Measurements from ENCODE around the gene HS6ST1.

Gene HS6ST1

DNA sequence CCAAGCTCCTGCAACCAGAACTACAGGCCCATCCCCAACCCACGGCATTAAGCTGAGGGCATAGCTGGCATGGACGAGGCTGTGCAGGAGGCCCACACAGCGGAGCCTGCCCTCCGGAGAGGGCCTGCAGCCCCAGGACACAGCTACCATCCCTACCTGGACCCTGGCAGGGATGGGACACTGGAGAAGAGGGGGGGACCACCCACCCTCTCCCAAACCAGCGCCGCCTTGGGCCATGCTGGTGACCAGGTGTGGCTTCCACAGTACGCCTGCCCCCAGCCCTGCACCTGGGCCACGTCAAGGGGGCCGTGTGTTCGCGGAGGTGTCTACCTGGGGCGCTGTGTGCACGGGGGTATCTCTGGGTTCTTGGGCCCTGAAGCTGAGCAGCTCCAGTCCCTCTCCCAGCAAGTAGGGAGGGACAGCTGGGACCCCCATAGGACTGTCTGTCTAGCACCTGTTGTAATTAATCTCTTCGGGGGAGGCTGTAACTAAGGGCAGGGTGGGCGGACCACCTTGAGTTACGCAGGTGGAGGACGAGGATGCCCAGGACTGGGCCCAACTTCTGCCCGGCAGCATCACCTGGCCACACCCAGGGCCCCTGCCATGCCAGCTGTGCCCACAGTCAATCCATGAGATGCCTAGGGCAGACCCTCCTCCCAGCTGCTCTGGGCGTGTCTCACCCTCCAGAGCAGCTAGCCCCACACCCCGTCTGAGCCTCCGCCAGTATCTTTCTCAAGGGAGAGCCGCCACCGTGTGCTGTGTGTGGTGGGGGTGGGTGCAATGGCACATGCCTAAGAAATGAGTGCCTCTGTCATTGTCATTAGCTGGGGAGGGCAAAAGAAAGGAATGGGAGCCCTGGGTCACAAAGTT, 18.3 kb downstream of the HS6ST1 start:
- DNase-seq (ENCODE audit: low read depth in 2 of 2) = no peak

DNA sequence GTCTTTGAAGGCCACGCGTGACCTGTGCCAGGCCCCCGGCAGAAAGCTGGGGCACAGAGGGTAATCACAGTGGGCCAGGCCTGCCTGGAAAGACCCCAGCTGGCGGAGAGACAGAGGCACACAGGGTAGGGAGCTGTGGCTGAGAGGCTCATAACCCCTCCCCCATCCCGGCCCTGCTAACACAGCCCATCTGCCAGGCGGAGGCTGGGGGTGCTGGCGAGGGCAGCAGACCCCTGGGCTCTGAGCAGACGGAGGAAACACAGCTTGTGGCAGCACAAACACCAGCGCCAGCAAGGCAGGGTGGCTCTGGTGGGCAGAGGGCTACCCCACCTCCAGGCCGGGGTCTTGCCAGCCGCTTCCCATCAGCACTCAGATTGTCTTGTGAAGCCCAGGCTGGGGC, 19.0 kb downstream of the HS6ST1 start:
- no peak for DNase-seq (ENCODE audit: low read depth in 2 of 2)

DNA sequence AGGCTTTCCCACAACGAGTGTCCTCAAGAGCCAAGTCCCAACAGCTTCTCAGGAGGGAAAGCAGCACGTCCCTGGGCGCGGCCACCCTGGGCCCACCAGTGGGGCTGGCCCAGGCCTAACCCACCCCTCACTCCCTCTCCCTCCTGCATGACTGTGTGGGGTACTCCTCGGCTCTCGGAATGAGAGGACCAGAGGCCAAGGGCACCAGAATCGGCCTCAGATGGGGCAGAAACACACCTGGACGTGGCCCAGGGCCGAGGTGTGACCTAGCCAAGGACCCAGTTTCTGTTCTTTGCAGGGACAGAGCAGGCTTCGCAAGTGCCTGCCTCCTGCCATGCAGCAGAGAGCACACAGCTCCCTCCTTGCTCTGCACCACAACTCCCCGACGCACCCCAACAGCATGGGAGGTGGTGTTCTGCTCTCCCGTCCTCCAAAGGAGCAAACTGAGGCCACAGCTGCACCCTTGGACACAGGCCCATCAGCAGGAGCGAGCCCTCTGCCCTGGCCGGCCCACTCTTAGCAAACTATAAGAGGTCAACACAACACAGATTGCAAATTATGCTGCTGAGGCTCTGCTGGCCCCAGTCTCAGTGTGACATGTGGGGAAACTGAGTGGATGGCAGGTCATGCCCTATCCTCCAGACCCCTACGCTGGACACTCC, 19.7 kb downstream of the HS6ST1 start:
- no peak for DNase-seq (ENCODE audit: low read depth in 2 of 2)

DNA sequence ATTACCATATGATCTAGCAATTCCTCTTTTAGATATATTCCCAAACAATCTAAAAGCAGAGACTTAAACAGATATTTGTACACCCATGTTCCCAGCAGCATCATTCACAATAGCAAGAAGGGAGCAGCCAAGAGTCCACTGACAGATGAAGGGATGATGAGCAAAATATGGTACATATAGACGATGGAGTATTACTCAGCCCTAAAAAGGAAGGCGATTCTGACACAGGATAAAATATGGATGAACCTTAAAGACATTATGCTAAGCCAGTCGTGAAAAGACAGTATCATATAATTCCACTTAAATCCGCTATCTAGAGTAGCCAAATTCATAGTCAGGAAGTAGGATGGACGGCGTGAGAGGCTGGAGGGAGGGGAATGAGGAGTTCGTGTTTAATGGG, 20.4 kb downstream of the HS6ST1 start:
- no peak for DNase-seq (ENCODE audit: low read depth in 2 of 2)

DNA sequence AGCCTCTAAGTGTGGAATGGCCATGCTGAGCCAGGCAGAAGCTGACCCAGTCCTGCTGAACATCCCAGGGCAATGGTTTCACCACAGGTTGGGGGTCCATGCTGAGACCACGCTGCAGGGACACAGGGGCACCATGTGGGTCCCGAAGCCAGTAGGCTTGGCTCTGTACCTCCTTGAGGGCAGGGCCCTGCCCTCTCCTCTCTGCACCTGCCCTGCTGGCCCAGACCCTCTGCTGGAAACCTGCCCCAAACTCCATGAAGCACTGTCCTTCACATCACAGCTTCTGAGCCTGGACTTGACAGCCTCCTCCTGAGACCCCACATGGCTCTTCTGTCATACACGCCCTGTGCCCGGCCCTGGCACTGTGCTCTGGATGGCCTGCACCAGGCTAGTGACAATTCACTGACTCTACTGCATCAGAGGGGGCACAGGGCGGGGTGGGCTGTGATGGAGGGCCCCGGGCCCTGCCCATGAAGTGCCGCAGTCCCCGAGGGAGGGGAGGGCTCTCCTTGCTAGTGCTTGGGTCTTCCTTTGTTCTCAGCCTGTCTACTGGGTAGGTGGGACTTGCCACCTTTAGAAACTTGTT, 24.7 kb downstream of the HS6ST1 start:
- DNase-seq (ENCODE audit: low read depth in 2 of 2) = no peak

DNA sequence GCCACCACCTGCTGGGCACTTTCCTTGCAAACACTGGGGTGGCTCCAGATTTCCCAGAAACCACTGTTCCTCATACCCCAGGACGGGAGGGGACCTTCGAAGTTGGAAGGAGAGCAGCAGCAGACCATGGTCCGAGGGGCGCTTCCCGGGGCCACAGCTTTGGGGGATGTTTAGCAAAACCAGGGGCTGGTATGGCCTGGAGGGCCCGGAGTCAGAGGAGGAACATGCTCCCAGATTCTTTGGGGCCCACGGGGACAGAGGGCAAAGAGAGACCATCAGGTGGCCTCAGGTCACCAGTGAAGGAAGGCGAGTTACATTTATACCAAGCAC, 25.3 kb downstream of the HS6ST1 start:
- no peak for DNase-seq (ENCODE audit: low read depth in 2 of 2)

DNA sequence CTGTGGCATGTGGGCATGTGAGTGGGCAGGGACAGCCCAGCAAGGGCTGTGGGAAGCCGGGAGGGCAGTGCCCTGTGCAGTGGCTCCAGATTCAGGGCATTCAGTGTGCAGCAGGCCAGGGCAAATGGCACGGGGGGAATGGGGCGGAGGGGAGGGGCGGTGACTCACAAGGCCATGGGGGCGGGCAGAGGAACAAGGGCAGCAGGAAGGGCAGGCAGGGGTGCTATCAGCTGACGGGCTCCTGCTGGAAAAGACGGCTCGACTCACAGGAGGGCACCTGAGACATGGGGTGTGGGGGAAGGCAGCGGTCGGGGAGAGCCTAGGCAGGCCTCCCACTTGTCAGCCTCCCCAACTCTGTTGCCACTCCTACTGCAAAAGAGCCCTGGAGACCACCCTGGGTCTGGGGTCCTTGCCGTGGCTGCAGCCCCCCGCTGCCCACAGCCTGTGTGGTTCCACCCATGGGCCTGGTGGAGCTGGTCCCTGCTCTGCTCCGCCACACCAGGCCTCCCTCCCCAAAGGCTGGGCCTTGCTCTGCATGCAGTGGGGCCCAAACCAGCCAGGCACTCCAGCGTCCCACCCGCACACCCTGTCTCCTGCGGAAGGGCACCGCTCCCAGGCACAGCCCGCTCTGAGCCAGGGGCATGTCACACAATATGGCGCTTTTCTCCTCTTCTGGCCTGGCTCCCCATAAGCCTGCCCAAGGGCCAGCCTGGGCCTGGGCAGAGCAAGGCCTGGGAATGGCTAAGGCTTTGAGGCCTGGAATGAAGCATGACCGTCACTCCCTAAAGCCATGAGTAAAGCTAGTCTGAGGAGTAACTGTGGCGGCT, 25.9 kb downstream of the HS6ST1 start:
- DNase-seq (ENCODE audit: low read depth in 2 of 2) = no peak

DNA sequence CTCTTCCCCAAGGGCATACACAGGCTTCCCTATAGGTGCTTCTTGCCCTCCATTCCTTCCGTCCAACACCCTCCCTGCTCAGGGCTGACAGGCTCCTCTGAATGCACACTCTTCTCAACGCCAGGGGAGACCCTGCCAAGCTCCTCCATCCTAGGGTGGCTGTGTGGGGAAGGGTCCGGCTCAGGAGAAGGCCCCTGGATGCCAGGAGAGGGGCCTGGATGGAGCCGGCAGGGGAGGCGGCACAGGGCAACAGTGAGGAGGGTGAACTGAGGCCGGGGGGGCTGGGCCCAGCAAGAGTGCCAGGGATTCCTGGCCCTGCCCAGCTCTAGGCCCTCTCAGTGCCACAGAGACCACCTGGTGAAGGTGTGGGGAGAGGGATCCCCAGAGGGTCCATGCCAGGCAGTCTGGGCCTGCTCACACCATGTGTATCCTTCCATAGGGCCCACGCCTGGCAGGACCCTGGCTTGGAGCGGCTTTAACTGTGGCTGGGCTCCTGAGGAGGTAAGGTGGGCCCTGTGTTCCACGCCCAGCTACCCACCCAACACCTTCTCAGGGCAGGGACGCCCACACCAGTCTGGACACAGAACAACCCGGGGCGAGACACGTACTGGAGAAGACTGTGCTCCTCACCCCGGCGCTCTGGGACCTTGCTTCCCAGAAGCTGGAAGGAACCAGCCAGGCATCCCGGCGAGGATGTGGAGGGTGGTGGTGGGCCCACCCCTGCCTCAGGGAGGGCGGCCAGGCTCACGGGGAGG, 26.6 kb downstream of the HS6ST1 start:
- DNase-seq (ENCODE audit: low read depth in 2 of 2) = no peak

DNA sequence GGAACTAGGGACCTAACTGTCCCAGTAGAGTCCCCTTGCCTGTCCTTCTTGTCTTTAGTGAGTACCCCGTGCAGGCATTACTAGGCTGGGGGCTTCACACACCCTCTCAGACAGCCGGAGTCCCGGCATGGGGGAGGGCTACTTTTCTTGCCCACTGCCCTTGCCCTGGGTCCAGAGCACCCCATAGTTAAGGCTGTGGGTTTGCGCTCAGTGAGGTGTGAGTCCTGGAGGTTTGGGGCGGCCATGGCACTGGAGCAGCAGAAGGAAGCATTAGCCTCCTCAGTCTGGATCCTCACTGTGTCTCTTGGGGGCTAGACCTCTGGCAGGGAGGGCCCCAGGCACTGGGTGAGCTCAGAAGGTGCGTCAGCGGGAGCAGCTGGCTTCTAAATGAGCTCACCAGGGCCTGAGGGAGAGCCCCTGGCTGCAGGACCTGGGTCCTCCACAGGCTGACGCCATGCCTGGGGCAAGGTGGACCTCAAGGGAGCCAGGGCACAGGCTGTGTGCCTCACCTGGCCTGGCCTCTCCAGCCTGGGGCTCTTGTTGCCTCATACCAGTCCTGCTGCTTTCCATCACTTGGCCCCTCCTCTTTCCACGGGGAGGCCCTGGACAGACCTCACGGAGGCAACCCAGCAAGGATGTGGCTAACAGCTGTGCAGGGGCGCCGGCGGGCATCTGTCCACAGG, 27.4 kb downstream of the HS6ST1 start:
- DNase-seq (ENCODE audit: low read depth in 2 of 2) = no peak

DNA sequence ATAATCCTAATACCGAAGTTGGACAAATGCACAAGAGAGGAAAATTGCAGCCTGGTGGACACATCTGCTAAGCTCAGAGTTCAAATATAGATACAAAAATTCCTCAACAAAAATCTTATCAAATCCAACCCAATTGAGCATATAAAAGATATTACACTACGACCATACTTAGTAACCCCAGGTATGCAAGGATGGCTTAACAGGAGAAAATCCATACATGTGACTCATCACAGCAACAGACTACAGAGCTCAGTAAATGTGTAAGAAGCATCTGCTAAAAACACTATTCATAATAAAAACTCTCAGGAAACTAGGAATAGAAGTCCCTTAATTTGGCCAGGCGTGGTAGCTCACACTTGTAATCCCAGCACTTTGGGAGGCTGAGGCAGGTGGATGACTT, 28.3 kb downstream of the HS6ST1 start:
- no peak for DNase-seq (ENCODE audit: low read depth in 2 of 2)

DNA sequence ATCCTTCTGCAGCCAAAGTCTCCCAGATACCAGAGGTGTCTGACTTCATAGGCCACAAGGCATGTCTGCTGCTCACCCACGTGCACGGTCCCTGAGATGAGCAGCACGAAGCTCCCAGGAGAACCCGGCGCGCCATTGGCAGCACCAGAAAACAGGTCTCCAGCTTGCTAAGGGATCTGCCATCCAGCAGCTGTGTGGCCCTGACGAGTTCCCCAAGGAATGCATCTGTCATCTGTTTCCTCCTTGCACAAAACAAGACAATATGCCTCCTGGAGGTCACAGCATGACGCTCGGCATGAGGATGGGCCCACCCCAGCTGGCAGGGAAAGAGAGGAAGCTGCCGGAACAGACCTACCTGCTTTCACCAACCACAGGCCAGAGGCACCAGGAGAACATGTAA, 29.2 kb downstream of the HS6ST1 start:
- no peak for DNase-seq (ENCODE audit: low read depth in 2 of 2)

DNA sequence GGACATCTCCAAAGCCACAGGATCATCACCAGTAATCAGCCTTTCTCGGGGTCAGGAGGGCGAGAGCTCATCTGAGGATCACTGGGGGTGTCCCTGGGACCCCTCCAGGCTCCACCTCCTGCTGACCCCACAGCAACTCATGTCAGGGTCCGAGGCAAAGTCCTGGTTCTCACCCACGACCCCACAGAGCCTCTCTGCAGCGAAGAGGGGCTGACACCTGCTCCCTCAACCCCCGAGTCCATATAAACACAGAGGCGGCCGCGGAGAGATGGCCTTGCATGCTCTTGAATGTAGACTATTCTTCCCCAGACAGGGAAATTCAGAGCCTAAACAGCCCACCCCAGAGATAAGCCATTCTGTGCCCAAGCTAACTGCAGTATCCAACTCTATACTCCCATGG, 29.9 kb downstream of the HS6ST1 start:
- DNase-seq (ENCODE audit: low read depth in 2 of 2) = no peak

DNA sequence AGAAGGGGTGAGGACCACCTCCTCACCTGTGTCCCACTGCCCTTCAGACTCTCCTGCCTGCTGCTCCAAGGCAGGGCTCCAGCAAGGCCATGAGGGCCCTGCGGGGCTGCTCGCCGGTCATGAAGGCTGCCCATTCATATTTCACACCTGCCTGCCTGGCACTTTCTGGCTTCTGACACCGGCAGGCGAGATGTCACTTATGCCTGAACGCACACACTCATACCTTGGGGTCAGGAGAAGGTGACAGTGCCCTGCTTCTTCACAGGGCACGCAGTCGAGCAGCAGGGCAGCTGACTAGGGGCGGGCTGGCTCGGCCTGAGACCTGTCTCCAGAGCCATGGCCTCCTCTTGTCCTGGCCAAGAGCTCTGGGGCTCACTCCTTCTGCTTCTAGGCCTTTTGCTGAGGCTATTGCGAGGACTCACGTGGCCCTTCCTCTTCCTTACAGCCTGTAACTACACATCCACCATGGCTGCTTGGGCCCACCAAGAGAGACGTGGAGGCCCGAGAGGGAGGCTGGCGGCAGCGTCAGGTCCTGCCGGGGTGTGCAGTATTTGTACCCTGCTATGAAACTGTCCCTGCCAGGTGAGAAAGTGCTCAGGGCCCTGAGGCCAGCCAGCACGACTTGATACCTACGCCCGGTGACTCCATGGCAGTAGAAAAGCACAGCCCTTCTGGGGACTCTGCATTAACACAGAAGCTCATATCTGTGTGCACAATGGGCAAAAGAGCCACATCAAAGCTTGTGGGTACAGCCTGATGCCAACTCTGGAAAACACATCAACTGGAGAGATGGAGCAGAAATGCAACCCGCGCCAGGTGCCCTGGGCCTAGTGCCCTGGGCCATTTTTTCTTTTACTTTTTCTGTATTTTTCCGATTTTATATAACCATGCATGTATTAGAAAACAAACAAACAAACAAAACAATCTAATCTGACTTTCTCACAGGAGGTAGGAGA, 30.6 kb downstream of the HS6ST1 start:
- no peak for DNase-seq (ENCODE audit: low read depth in 2 of 2)

DNA sequence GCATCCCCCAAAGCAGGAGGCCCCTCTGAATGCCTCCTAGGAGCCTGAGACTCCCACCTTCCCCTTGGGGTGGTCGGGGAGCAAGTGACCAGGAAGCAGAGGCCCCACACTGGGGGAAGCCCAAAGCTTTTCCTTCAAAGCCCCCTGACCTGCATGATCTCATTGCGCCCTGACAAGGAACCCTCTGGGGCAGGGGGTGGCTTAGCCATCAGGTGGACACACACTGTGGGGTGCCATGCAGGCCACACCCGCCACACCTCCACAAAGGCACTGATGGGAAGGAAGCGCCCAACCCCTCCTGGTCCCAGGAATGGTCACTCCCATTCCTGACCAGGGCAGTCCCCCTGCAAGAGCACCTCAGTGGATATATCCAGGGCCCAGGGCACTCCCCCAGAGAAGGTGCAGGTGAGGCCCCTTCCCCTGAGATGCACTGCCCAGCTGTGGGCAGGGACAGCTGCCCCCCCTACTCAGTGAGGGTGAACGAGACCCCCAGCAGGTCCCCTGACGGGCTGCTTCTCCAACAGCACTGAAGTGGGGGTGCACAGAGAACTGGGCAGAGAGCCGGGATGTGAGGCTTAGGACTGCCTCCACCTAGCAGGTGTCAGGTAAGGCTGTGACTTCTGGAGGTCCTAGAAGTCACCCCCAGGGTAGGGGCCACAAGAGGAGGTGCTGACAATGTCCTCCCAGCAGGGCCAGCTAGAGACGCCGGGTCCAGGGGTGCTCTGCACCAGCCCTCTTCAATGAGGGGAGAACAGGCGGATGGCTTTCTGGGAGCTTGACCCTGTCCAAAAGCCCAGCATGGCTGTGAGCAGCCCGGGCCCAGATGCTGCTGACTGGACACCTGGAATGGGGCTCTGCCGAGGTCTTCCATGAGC, 31.5 kb downstream of the HS6ST1 start:
- DNase-seq (ENCODE audit: low read depth in 2 of 2) = no peak

DNA sequence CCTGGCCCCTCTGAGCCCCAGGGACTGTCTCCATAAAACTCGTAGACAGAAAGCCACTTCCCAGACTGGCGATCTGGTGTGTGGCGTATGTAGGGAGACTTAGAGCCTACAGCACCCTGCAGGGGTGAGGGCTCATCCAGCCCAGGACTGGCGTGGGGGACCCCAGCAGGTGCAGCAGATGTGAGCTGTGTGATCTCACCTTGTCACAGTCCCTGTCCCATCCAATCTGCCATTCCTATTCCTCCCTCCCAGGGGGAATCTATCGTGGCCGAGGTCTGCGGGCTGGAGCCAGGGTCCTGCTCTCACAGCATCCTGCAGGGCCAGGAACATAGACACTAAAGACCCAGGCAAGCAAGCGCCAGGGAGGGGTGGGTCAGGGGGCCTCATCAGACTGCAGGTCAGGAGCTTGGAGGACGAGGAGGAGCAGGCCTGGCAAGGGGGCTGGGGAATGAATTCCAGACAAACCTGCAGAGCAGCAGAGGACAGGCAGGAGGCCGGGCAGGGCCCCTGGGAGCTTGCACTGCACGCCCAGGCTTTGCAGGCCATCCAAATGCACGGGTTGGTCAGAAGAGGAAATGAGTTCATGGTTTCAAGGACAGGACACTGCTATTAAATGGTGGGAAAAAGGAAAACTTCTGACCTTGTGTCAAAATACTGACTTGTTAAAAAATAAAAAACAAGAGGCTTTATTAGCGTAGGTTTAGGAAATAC, 32.5 kb downstream of the HS6ST1 start:
- no peak for DNase-seq (ENCODE audit: low read depth in 2 of 2)

DNA sequence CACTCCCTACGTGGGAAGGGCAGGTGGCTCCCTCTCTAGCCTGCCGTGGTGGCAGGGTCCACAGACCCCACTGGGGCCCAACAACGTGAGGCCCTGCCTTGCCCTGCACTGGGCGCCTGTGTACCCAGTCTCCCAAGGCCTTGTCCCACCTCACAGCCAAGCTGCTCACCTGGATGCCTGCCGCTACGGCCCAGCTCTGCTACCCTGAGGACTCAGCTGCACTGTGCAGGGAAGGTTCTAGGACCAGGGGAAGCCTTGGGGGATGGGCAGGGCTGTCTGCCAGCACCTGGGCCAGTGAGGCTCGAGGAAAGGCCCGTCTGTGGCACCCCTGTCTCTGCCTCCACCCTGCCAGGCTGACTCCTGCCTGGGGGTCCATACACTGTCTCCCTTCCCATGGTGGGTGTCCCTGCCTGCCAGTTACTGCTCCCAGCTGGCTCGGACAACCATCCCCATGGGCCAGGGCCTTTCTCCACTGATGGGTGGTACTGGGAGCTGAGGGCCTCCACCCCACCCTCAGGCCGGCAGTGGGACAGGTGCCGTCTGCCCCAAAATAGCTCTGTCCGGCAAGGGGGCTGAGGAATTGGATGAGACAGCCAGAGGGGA, 33.2 kb downstream of the HS6ST1 start:
- DNase-seq (ENCODE audit: low read depth in 2 of 2) = no peak

DNA sequence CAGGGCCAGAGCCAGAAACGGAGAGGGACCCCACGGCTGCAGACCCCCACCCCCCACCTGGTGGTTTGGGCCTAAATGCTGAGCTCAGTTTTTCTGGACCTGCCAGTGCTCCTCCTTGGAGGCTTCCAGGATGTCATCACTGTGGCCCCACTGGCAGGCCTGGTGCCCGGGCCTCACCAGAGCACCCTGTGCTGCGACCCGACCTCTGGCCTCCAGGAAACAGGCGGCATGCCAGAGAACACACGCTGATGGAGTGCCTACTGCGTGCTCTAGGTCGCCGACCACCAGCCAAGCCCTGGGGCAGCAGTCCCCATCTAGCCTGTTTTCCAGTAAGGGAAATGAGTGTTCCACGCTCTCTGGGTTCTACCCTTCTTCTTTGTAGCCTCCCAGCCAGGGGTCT, 33.8 kb downstream of the HS6ST1 start:
- DNase-seq (ENCODE audit: low read depth in 2 of 2) = no peak

DNA sequence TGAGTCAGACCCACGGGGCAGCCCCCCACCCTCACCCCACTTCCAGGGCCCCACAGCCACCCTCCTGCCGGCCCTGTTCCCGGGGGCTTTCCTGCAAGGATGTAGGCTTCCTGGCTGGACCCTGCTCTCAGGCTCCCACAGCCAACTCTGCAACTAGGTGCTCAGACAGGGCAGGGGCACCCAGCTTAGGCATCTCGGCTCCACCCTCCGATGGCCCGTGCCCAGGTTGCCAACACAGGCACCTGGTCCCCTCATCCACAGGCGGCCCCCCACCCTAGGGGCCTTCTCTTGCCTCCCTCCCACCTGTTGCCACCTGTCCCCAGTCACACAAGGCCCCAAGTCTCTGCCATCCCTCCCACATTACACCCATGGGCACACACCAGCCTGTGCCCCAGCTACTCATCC, 34.6 kb downstream of the HS6ST1 start:
- DNase-seq (ENCODE audit: low read depth in 2 of 2) = no peak
